GM18519 (cell line): Measurements from ENCODE around the gene GRAMD2B.
"Not testable (repeated sequence)": the region's sequence is repeated elsewhere in the genome, so short reads cannot be mapped to it uniquely, and the experiment has no call there.

ENCODE experiments used
- ATAC-seq: cut with Tn5 transposase; IDR thresholded peaks from one replicate; pipeline ENCODE4 v1.9.1; 2021; ENCODE audit warnings: mild to moderate bottlenecking, moderate library complexity; ENCODE audit not compliant: unreplicated experiment, low FRiP score

The GRAMD2B gene

DNA sequence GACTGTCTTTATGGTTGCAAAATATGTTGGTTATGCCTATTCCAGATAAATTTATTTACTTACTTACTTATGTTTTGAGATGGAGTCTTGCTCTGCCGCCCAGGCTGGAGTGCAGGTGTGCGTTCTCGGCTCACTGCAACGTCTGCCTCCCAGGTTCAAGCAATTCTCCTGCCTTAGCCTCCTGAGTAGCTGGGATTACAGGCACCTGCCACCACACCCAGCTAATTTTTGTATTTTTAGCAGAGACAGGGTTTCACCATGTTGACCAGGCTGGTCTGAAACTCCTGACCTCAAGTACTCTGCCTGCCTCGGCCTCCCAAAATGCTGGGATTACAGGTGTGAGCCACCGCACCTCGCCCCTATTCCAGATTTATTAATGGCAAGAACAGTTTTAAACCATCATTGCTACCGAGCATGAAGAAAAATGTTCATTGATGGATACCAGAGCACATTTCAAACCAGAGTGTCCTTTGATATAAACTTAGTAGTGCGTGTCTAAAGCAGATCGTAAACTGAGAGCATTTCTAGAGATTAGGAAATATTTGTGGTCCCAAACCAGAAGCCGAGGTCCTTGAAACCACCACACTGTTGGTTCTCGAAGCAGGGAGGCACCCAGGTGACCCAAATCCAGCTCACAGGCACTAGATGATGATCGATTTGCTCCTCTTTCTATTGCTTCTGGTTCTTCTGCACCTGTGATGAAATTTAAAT lies 85.2 kb downstream of the GRAMD2B start:
- no peak for ATAC-seq

DNA sequence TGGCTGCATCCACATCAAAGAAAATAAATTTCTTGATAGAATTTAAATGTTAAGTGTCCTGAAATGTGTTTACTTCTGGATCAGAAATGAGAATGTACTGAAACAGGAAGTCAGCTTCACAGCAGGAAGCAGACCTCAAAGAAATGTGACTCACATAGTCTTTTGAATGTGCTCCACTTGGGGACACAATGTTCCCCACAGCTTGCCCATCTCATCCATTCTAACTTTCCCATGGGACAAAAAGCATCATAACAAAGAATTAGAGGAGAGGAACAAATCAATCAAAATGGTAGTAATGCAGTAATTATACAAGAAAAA lies 85.7 kb downstream of the GRAMD2B start:
- ATAC-seq, result no peak

DNA sequence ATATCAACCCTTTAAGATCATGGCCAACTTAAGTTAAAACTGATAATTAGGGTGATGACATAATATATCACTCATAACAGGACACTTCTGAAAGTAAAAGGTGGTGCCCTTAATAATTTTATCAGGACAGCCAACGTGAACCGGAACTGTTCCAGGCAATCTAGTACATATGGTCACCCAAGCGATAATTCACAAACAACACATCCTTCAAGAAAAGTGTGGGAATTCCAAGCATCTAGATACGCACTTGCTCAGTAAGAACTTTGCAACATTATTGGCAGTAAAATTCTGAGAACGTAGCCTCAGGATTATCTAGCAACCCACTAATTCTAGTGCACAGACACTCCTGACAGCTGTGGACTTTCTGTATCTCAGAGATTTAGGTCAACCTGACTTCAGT lies 86.1 kb downstream of the GRAMD2B start:
- ATAC-seq, result no peak

DNA sequence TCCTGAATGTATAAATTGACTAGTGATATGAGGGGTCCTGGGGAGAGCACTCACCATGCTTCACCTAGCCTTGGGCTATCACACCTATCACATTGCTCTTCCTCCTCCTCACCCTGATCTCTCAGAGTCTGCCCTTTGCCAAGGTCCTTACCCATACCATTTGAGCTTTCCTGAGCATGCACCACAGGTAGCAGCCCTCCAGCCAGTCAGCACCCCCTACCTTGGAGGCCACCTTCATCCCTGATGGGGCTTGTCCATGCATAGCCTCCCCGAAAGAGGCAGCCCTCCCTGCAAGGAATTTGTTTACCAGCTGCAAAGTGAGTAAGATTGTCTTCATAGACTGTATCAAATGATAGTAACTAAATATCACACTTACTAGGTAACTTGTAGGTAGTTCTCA lies 88.8 kb downstream of the GRAMD2B start:
- no peak for ATAC-seq

DNA sequence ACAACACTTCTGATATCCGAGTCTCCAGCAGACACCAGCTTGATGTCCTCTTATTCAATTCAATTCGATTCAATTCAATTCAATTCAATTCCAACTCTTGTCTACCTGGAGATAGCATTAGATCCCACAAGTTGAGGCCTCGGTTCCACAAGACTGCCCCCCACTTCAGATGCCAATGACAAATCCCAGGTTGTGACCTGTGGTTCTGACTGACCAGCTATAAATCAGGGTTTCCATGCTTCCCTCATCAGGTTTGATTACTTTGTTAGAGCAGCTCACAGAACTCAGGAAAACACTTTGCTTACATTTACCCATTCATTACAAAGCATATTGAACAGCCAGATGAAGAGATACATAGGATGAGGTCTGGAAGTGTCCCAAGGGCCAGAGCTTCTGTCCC lies 89.2 kb downstream of the GRAMD2B start:
- no peak for ATAC-seq

DNA sequence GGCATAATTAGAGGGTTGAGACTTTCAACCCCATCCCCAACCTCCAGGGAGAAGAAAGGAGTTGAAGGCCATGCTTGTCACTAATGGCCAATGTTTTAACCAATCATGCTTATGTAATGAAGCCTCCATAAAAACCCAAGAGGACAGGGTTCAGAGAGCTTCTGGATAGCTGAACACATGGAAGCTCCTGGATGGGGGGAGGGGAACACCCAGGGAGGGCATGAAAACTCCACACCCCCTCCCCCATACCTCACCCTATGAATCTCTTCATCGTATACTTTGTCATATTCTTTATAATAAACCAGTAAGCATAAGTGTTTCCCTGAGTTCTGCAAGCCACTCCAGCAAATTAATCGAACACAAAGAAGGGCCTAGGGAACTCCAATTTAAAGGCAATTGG lies 90.1 kb downstream of the GRAMD2B start:
- no peak for ATAC-seq

DNA sequence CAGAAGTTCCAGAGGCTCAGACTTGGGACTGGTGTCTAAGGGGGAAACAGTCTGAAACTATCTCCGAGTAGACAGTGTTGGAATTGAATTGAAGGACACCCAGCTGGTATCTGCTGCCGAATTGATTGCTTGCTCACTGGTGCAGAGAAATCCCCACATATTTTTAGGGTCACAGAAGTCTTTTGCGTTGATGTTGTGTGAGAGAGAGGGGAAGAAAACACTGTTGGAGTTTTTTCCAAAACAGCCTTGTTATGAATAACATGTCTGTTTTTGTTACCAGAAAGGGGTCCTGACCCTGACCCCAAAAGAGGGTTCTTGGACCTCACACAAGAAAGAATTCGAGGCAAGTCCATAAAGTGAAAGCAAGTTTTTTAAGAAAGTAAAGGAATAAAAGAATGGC lies 90.5 kb downstream of the GRAMD2B start:
- ATAC-seq, result no peak

DNA sequence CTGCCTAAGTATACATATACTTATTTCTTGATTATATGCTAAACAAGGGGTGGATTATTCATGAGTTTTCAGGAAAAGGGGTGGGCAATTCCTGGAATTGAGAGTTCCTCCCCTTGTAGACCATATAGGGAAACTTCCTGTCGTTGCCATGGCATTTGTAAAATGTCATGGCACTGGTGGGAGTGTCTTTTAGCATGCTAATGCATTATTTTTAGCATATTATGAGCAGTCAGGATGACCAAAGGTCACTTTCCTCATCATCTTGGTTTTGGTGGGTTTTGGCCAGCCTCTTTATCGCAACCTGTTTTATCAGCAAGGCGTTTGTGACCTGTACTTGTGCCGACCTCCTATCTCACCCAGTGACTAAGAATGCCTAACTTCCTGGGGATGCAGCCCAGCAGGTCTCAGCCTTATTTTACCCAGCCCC lies 90.9 kb downstream of the GRAMD2B start:
- no peak for ATAC-seq

DNA sequence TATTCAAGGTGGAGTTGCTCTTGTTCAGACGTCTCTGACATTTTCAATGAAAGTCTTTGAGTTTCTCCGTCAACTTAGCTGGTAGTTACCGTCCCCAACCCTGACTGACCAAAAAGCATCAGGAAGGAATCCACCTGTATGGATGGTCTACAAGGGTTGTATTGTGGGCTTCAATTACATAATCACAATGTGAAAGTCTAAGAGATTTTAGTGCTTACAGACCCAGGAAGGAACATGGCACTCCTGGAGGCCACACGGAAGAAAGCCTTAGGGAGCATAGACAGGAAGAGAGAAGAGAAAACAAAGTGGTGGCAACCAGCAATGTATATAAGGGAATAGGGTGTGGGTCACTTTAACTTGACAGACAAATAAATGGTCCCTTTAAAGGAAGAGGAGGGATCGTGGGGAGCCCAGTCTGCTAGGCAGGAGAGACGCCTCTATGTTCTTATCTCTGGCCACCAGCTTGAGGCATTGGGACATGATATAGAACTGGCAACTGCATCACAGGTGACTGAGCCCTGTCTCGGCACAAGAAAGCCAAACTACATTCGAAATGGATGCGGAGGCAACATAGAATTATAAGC lies 91.4 kb downstream of the GRAMD2B start:
- ATAC-seq, result no peak

DNA sequence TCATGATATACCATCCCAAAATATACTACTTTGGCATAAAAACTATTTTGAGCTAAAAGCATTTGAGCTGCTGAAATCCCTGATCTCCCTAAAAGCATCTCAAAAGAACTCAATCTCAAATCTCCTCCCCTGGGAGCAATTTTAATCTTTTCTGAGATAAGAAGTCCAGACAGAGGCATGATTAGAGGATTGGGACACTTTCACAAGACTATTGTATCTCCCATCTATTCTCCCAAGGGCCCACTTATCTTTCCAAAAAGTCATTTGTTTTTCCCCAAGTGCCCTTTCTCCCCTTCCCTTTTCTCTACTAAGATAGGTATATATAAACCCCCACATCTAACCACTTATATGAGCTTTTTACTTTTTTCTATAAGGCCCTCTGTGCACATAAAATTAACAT lies 92.1 kb downstream of the GRAMD2B start:
- no peak for ATAC-seq

DNA sequence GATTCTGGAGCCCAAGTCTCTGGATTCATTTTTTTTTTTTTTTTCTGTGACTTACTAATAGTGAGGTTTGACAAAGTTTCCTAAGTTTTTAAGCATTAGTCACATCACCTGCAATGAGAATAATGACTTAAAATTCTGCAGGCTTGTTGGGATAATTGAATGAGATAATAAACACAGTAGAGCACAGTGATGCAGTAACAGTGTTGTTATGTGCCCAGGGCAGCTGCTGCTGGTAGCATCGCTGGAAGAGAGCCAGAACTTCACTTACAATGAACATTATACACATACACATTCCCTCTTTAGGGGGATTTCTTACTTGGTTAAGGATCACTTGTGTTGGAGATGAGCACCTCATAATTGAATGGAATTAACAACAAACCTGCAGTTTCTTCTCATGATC lies 92.9 kb downstream of the GRAMD2B start:
- ATAC-seq, result no peak

DNA sequence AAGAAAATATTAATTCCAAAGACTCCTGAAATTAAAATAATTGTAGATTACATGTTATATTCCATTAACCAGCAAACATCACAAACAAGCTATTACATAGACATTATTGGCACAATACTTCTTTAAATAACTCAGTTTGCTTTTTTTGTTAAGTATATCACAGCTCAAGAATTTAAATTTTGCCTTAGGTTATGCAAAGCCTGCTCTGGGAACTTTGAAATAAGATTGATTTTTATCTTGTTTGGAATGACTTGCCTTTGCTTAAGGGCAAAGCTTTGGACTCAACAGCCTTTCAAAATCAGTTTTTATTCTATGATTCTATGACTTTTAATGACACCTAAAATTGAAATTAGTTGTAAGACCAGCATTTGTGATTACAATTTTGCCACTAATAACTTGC lies 93.6 kb downstream of the GRAMD2B start:
- ATAC-seq, result no peak

DNA sequence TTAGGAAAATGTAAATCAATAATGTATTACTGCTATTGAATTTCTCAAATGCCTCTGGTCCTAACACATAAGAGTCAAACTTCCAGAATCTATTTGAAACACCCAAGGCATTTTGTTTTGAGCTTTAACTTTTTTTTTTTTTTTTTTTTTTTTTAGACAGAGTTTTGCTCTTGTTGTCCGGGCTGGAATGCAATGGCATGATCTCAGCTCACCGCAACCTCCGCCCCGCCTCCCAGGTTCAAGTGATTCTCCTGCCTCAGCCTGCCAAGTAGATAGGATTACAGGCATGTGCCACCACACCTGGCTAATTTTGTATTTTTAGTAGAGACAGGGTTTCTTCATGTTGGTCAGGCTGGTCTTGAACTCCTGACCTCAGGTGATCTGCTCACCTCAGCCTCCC lies 96.0 kb downstream of the GRAMD2B start:
- not testable (repeated sequence) for ATAC-seq

DNA sequence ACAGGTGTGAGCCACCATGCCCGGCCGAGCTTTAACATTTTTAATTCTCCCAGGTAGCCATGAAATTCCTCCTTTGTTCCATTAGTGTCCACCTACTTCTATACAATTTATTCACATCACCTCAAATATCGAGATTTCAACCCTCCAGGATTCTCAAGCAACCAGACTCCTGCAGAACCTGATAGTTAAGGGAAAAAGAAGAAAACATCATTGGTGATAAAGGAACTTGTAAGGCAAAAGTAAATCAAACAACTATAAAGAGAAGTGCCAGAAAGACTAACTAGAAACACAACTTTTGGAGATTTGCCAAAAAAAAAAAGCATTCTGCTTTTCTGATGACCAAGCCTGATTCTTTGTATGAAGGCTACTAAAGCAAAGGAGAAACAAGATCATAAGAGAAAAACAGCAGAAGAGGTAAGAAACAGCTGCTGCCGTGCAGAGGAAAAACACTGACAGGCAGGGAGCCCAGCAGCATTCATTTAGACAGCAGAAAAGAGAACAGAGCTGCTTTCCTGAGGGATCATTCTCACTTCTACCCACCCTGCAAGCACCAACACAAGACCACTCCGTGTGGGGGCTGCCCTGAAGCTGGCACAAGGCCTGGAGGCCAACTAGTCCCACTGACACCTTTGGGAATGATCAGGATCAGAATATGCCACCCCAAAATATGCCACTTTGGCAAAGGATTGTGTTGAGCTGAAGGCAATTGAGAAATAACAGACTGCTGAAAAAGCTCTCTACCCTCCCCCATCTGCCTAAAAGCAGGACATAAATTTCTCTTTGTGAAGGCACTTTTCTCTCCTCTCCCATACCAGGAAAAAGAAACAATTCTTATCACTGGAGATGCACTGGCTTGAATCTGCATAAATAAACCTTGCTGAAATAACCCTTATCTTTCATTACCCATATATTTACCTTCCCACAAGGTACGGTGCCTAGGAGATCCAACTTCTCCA lies 96.7 kb downstream of the GRAMD2B start:
- no peak for ATAC-seq

DNA sequence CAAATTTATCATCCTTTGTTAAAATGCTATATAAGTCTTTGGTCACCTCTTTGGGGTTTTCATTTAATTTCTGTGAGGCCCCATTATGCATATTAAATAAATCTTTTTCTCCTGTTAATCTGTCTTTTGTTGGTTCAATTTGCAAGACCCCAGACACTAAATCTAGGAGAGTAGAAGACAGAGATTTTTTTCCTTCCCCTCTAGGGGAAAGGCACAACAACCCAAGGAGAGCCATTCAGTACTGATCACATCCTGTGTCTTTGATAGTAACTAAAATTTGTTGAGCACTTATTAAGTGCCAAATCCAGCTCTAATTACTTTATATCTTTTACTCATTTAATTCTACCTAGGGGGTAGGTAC lies 97.4 kb downstream of the GRAMD2B start:
- no peak for ATAC-seq

DNA sequence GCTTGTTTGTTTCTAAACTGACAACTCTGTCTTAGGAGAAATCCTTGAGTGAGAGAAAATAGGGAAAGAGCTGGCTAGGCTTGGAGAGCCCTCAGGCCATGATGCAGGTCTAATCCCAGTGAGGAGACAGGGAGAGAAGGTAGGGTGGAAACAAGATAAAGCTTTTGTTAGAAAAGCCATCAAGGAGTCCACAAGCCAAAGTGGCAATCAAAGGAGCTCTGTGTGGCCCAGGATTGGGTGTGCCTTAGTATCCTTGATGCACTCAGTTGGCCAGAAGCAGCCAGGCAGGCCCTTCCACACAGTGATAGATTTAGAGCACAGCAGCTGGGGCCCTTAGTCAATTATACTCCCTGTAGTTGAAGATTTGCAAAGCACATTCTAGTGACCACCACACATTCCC lies 97.9 kb downstream of the GRAMD2B start:
- no peak for ATAC-seq

DNA sequence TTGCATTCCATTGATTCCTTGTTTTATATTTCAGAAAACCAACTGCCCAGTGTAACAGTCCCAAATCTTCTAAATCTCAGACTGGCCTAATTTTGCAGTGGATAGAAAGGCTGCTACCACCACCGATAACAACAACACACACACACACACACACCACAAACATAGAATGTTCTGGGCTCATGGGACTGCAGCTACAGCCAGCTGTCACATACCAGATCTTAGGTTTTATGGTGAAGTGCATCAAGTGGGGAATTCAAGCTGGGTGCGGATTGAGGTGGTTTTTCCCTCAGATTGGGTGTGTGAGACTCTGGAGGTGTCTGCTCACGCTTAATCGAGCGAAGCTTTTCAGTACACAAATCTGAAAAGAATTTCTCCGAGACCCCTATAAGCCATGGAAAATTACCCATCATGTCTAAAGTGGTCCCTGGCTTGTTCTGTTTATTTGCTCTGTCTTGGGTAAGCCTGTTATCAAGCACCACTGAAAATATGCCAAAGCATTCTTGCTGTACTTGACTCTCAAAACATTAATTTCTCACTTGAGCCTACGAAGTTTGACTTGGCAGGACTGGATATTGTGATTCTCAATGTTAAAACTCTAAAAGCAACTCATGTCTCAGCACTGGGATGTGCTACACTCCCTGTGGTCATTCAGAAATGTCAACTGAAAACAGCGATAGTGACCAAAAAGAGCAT lies 100.8 kb downstream of the GRAMD2B start:
- ATAC-seq, result no peak

DNA sequence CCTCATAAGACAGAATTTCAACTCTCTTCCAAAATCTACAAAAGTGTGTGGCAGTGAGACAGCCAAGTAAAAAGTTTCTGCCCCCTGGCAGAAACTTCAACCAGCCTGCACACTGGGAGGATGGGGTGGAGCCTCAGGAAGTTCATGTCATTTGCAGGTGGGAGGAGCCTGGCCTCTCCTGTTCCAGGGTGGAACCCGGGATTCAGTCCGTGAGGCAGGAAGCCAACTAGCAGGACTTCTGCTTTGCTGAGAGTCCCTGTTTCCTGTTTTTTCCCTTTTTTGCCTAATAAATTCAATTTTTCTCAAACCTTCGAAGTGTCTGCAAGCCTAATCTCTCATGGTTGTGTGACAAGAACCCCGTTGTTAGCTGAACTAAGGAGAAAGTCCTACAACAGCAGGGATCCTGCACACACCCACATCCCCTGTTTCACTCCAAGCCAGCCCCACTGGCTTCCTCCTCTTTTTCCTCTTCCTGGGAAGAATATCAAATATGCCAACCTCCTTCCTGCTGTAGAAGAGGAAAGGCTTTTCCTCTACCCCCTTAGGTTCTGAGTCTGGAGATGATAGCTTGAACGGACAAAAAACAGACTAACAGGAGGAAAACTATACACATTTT lies 102.5 kb downstream of the GRAMD2B start:
- ATAC-seq, result no peak

DNA sequence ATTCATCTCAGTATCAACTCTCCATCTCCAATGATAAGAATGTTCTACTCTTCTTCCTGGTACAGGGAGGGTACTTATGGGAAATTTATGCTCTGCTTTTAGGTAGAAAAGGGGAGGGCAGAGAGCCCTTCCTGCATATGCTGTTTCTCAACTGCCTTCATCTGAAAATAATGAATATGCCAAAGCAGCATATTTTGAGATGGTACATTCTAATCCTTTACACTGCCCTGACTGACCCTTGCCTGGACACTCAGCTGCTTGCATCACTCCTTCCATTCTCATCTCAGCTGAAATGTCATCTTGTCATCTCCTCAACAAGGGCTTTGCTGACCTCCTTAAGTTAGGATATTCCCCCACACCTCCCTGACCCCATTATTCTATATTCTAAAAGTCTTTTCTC lies 103.3 kb downstream of the GRAMD2B start:
- ATAC-seq, result no peak

DNA sequence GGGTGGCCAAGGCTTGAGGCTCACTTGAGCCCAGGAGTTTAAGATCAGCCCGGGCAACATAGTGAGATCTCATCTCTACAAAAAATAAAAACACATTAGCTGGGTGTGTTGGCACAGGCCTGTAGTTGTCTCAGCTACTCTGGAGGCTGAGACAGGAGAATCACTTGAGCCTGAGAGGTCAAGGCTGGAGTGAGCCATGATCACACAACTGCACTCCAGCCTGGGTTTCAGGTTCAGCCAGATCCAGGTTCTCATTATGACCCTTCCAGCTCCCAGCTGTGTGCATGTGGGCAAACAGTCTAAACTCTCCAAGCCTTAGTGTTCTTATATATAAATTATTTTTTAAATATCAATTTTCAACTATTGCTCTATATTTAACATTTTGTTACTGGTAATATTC lies 103.9 kb downstream of the GRAMD2B start:
- no peak for ATAC-seq

DNA sequence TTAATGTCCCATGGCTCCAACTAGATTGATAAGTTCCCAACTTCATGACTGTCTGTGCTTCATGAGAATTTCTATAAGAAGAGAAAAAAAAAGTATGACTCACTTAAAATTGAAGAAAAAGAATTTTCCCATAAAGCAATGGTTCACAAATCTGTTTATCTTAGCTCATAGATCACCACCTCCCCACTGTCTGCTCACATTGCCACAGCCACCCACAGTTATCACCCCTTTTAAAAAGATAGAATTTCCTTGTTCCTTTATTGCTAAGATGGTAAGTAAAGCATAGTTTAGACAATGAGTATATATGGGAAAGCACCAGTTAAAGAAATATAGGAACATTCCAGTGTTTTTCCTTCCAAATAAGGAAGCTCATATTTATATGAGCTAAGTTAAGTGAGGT lies 104.7 kb downstream of the GRAMD2B start:
- no peak for ATAC-seq
